OCI-M2 (cell line): ENCODE data around the gene NFIC.
"Not testable (repeated sequence)": the region's sequence is repeated elsewhere in the genome, so short reads cannot be mapped to it uniquely, and the experiment has no call there.

Experiments used
- DNase-seq: peaks from one replicate; lab custom pipeline; 2025; ENCODE audit not compliant: unreplicated experiment; lab: John Stamatoyannopoulos, UW

NFIC gene

DNA sequence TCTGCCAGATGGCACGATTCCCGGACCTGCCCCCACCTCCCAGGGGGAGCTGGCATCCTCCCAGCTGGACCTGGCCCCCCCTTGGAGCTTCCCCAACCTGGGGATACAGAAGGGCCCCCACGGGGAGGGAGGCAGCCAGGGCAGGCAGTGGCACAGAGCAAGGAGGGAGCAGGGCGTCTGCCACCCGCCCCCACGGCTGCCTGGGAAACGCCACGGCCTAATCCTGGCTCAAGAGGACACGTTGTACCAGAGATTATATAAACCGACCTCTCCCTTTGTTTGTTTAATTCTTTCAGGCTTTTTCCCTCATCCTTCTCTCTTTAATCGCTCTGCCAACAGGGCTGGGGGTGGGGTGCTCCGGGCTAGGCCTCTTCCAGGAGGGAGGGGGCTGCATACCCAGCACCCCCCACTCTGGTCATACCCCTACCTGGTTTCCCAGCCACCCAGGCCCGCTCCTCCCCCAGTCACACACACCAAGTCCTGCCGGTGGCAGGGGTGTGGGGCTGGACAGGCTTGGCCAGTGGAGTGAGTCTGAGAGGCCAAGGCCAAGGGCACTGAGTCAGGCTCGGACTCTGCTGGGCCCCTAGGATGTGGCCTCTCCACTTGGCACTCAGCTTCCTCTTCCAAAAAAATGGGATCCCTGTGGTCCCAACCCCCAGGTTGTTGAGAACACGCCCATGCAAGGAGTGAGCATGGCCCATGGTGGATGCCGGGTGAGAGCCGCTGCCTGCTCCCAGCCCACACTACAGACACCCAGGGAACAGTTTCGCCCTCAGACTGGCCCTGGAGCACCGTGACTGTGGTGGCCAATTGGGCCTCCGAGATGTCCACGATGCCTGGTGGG is 29.5 kb upstream of the NFIC start:
- DNase-seq, result no peak

DNA sequence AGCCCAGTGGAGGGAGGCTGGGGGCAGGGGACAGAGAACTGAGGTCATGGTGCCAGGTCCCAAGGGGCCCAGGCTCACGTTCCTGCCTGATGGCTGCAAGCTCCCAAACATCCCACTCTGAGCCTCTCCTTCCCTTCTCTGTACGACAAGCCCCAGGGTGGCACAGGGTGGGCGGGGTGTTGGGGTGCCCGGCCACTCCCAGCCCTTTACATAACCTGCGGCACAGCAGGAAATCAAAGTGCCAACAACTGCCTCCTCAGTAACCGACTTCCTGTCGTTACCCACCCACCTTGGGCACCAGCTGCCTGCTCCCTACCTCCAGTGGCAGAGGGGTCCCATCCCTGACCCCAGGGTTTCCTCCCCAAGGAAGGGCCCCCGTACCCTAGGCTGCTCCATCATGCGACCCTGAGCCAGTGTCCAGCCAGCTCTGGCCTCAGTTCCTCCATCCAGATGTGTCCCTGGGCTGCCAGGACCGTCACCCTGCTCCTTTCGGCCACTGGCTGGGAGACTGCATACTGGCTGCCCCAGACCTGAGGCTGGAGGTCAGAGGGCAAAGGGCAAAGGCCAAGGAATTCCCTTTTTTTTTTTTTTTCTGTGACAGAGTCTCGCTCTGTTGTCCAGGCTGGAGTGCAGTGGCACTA is 27.7 kb upstream of the NFIC start:
- DNase-seq, result no peak

DNA sequence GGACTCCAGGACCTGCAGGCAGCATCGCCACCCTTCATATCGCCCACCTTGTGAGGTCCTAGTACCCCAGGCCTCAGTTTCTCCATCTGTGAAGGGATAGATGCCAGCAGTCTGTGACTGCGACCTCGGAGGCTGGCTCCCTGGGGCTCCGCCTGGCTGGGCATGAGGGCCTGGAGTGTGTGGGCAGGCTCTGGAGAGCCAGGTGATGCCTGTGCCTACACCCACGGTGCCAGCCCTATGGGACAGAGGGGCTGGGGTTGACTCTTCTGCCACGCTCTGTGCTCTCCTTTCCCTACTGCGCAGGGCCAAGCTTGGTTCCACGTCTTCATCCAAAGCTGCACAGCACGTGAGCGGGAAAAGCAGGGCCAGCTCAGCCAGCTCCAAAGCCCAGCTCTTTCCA is 26.0 kb upstream of the NFIC start:
- no peak for DNase-seq

DNA sequence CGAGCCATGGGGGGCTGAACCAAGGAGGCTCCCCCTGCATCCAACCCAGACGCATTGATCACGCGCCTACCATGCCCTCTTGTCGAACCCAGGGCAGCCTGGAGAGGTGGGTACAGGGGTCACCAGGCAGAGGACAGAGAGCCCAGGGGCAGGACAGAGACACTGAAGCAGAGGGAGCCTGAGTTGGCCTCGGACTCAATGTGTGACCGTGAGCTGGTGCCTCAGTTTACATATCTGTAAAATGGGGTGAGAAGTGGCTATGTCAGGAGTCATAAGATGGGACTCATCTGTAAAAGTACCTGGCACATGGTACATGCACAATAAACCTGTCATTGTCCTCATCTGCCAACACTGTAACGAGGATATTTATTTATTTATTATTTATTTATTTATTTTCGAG is 24.1 kb upstream of the NFIC start:
- no peak for DNase-seq

DNA sequence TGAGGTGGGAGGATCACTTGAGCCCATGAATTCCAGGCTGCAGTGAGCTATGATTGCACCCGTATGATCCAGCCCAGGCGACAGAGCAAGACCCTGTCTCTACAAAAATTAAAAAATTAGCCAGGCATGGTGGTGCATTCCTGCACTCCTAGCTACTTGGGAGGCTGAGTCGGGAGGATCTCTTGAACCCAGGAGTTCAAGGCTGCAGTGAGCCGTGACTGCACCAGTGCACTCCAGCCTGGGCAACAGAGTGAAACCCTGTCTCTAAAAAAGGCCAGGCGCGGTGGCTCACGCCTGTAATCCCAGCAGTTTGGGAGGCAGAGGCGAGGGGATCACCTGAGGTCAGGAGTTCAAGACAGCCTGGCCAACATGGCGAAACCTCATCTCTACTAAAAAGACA is 23.4 kb upstream of the NFIC start:
- not testable (repeated sequence) for DNase-seq

DNA sequence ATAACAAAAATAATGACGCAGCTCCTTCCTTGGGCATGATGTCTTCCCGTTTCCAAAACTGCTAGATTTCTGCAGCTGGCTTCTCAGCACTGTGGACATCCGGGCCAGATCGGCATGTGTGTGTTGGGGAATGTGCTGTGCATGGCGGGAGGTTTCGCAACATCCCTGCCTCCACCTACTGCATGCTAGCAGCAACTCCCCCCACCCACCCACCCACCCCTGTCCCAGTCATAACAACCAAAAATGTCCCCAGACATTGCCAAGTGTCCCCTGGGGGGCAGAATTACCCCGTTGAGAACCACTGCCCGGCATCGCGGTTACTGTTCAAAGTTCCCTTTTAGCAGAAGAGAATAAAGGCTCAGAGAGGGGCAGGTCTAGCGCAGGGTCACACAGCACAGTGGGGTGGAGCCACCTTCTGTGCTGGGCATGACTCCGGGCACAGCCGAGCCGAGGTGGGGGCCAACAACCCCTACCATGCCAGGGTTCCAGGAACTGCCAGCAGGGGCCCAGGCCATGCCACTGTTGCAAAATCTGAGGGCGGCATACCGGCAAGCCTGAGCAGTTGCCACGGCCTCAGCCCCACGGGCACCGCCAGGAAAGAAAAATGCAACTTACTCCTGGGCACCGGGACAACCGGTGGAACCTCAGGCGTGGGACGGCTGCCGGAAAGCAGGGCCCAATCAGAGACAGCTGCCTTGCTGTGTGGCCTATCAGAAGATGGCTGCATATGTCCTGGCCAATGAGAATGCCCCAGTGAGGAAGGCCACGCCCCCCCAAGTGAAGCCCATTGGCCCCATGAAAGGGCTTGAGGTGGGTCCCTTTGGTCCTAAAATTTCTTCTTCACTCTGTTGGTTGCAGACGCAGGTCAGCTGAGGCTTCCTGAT is 22.5 kb upstream of the NFIC start:
- no peak for DNase-seq

DNA sequence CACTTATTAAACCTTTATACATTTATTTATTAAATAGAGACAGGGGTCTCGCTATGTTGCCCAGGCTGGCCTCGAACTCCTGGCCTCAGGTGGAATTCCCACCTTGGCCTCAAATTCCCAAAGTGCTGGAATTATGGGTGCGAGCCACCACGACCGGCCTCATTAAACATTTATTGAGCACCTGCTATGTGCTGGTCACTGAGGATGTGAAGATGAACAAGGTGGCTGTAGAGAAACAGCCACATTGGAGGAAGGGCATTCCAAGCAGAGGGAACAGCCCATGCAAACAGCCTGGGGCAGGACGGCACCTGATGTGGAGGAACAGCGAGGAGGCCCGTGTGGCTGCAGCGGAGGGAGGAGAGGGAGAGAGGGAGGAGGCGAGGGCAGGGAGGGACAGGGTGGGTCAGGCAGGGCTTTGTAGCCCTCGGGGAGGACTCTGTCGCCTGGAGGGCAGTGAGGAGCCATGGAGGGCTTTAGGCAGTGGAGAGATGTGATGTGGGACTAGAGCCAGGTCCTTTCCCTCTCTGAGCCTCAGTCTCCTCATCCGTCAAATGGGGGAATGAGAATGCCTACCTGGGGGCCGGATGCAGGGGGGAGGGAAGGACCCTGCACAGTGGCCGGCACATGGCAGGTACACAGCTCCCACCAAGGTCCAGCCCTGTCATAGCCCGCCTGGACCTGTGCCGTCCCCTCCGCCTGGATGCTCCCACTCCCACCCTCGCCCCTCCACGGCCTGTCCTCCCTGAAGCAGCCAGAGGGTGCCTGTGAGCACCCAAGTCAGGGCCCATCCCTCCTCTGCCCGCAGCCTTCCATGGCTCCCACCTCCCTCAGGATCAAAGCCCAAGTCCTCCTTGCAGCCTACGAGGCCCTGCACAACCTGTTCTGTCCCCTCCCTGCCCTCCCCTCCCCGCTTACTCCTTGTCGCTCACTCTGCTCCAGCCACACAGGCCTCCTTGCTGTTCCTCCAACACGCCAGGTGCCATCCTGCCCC is 21.5 kb upstream of the NFIC start:
- no peak for DNase-seq

DNA sequence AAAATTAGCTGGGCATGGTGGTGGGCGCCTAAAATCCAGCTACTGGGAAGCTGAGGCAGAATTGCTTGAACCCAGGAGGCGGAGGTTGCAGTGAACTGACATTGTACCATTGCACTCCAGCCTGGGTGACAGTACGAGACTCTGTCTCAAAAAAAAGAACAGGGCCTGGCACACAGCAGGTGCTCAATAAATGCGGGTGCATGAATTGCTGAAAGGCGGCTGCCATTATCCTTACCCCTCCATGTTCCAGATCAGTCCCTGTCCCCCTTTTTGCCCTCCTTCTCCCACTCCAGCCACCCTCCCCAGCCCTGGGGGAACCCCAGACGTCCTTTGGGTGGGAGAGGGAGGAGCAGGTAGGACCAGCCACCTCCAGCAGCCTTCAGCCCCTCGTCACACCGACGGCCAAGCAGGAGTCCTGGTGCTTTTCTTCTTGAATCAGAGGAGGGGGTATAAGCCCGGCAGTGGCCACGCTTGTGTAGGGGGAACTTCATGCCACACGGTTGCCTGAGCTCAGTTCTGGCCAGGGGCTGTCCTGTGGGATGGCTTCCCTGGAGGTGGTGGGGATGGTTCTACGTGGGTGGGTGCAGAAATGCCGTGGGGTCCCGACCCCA is 20.4 kb upstream of the NFIC start:
- DNase-seq, result no peak

DNA sequence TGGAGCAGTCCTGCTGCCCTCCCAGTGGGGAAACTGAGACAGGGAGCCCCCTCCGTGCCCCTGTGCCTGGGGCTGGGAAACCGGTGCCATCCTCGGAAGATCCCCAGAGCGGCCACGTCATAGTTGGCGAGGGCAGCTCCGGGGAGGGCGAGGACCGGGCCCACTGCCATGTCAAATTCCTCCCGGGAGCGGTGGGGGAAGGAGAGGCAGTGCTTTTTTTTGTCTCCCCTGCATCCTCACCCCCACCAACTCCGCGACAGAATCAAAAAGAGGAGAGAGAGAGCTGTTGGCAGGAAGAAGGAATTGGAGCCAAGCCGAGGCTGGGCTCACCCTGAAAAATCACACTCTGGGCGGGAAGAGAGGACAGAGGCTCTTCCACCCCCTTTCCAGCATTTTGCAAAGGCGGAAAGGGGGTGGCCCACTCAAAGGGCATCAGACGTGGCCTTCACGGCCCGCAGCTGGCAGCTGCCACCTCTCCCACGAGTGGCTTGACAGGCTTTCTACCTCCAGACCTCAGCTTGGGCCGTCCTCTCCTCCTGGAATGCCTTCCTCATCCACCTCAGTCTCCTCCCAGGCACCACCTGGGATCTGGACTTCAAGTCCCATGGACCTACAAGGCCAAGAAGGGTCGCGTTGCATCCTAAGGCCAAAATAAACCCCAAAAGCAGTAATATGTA is 19.6 kb upstream of the NFIC start:
- no peak for DNase-seq

DNA sequence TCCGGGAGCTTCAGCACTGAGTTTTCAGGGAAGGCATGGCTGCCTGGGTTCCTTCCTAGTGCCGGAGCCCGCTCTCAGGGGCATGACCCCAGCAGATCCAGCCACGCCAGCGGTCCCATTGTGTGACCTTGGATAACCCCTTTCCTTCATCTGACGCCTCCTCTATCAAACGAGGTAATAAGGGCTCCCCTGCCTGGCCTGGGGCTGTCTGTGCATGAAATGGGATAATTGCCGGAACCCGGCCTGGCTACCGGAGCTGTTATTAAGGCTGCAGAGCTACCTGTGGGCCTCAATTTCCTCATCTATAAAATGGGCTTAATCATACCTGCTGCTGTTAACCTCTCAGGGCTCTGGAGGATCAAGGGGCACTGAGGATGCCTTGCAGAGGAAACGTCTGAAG is 18.3 kb upstream of the NFIC start:
- DNase-seq, result no peak

DNA sequence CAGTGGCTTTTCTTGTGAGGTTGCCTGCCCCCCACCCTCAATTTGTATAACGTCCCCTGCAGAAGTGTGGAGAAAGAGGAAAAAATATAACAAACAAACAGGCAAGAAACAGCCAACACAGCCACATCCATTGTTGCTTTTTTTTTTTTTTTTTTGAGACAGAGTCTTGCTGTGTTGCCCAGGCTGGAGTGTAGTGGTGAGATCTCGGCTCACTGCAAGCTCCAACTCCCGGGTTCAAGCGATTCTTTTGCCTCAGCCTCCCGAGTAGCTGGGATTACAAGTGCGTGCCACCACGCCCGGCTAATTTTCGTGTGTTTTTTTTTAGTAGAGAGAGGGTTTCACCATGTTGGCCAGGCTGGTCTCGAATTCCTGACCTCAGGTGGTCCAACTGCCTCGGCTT is 17.9 kb upstream of the NFIC start:
- not testable (repeated sequence) for DNase-seq

DNA sequence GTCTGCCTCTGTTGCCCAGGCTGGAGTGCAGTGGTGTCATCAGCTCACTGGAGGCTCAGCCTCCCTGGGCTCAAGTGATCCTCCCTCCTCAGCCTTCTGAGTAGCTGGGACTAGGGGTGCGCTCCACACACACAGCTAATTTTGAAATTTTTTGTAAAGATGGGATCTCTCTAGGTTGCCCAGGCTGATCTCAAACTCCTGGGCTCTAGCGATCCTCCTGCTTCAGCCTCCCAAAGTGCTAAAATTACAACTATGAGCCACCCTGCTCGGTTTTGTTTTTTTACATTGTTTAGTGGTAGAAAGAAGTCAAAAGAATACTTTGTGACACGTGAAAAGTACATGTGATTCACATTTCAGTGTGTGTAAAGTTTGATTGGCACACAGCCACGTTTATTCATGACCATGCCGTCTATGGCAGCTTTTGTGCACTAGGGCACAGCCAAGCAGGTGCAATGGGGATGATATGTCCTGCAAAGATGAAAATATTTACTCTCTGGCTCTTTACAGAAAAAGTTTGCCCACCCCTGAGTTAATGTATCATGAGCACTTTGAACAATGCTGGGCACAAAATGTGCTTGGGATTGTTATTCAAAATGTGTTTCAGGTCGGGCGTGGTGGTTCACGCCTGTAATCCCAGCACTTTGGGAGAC is 16.2 kb upstream of the NFIC start:
- DNase-seq, result no peak

DNA sequence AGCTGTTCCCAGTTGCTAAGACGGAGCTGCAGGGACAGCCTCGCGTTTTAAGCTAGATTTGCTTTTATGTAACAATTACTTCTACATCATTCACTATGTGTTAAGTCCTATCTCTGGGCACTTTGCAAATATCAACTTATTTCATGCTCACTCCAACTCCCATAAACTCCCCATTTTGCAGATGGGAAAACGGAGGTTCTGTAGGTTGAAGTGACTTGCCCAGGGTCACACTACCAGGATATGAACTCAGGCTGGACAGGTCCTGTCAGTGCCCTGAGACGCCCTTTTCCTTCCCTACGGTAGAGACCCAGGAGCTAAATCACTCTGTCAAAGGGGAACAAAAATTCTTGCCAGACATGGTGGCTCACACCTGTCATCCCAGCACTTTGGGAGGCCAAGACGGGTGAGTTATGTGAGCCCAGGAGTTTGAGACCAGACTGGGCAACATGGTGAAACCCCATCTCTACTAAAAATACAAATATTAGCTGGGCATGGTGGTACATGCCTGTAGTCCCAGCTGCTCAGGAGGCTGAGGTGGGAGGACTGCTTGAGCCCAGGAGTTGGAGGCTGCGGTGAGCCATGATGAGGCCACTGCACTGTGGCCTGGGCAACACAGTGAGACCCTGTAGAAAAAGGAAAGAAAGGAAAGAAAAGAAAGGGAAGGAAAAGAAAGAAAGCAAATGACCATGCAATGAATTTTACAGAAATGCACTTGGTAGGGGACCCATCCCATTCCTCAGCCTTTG is 14.5 kb upstream of the NFIC start:
- DNase-seq, result no peak

DNA sequence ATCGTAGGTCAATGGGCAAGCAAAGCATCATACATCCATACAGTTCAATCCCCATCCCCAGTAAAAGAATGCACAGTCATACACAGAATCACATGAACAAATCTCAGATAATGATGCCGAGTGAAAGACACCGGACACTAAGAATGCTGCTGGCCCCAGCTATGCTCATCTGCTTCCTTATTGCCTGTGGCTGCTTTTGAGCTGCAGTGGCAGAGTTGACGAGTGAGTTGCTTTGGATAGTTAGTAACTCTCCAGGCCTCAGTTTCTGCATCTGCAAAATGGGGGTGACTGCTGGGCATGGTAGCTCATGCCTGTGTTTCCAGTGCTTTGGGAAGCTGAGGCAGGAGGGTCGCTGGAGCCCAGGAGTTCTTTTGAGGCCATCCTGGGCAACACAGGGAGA is 12.9 kb upstream of the NFIC start:
- no peak for DNase-seq

DNA sequence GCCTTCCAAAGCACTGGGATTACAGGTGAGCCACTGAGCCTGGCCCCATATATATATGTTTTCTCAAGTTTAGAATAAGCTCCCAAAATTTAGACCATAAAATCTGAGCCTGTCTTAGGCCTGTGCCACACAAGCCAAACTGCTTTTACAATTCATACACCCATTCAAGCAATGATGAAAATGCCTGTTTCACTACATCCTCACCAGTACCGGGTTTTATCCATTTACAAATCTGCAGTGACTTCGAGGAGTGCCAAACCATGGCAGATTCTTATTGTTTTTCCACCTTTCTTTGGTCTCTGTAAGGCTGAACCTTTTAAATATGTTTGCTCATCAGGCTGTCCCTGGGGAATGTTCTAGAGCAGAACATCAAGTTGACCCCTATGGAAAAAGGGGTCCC is 9.6 kb upstream of the NFIC start:
- no peak for DNase-seq

DNA sequence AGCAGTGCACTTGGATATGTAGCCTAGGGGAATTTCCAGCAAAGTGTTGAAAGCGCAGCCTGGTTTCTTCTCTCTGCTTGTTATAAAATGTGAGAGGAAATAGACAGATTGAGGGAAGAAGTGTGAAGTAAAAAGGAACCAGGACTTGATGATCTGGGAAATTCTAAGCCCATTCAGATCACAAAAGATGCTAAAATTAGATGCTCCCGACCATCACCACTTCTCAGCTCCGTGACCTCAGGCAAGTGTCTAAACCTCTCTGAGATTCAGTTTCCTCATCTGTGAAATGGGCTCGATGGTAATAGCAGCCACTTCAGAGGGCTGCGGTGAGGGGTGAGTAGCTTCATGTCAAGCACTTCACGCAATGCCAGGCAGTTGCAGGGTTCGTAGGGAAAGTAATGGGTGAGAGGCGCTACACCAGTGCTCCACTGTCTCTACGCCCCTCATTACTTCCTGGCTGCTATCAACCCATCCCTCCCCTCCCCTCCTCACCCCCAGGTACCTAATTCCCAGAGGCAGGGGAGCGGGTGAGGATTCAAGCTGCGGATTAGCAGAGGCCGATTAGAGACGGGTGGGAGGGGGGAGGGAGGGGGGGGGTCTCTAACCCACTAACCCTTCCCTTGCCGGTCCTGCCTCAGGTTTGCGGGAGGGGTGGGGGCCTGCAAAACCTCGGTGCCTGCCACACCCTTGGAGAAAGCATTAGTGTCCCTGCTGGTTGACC is 9.0 kb upstream of the NFIC start:
- no peak for DNase-seq

DNA sequence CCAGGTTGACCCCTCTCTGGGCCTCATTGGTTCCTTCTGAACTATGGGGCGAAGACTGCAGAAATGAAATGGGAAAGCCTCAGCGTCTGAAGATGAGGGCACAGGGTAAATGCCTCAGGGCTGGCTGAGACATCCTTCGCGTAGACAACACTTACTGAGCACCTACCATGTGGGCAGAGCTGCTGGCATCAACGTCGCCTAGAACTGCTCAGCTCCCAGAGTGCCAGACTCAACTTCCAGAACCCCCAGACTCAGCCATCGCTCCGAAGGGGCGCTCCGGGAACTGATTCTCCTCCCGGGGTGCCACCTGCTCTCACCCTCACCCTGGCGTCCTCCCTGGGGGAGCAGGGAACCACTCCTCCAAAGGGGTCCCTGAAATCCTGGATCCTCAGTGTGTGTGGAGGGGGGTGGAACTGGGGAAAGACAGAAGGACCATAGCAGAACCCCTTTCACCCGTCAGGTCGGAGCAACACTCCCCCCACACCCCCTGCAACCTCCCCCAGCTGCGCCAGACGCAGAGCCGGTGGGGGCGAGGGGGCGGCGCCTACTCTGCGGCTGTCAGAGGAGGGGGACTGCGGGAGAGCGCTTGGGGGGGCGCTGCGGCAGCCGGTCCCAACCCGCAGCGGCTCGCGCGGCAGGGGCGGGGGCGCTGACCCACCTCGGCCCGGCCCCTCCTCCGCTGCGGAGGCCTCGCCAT is 8.2 kb upstream of the NFIC start:
- no peak for DNase-seq
